Fibroblast of pulmonary artery (primary cell): ENCODE measurements around the gene PDHX.

Source experiments
- DNase-seq: peaks from one replicate; pipeline ENCODE4 v3.0.0-alpha.2; 2010; ENCODE audit warnings: low read depth
- H3K4me3 ChIP-seq: replicated peaks from 2 replicates; pipeline ENCODE4 v1.5.1; 2011; ENCODE audit warnings: low read depth, mild to moderate bottlenecking, control low read depth, low read length, moderate library complexity
- CTCF ChIP-seq: IDR thresholded peaks from 2 replicates; pipeline ENCODE4 v1.5.1; 2011; ENCODE audit warnings: mild to moderate bottlenecking, control low read depth, low read length, inconsistent platforms; ENCODE audit errors: missing control alignments

The PDHX gene

GRCh38 chr11:35043936-35044335, 127.5 kb downstream of the PDHX start:
- TF ChIP-seq CTCF, result no peak
- no peak for DNase-seq
- no peak overlapping the region for H3K4me3 ChIP-seq

DNA sequence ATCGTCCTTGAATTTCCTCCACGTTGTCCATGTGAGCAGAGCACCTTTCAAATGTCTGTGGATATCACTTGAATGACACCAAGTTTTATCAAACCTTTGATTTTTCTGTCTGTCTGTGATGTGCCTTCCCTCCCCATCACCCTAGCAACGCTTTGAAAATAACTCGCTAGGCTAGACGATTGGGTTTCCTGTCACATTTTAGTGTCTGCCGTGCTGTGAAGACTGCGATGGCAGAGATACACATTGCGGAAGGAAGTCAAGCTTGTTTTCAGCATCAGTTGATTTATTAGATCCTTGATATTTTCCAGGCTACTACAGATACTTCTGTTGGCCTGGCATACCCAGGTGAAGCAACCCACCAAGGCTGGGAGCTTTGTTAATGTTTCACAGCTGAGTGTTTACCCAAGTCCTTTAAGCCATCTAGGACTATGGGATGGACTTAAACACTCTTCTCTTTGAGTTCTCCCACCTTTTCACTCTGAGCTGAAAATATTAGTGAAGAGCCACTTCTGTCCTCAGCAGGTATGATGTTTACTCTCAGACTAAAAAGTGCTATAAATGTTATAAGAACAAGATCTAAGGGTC, 128.9 kb downstream of the PDHX start:
- no peak for TF ChIP-seq CTCF
- no peak overlapping the region for H3K4me3 ChIP-seq
- no peak for DNase-seq
